GM13976 (cell line): ENCODE measurements around the gene ARMC12.

Experiments
- DNase-seq: peaks from one replicate; pipeline ENCODE4 v3.0.0; 2012; ENCODE audit warnings: low spot score
- in situ Hi-C: fragments of 300-500 bp; cut with MboI; formaldehyde crosslinking; loops from one replicate; pipeline ENCODE4 v1.12.0; 2022; ENCODE audit warnings: low sequenced_read_pairs, mixed read lengths, inconsistent platforms; ENCODE audit not compliant: unreplicated experiment
- TF ChIP-seq, protein P1 (sequence below): IDR thresholded peaks from 2 replicates; pipeline ENCODE4 v1.5.1; 2012; ENCODE audit warnings: borderline replicate concordance, mild to moderate bottlenecking; ENCODE audit not compliant: insufficient read depth; ENCODE audit errors: extremely low read depth, missing control alignments, control extremely low read depth

Gene ARMC12

DNA sequence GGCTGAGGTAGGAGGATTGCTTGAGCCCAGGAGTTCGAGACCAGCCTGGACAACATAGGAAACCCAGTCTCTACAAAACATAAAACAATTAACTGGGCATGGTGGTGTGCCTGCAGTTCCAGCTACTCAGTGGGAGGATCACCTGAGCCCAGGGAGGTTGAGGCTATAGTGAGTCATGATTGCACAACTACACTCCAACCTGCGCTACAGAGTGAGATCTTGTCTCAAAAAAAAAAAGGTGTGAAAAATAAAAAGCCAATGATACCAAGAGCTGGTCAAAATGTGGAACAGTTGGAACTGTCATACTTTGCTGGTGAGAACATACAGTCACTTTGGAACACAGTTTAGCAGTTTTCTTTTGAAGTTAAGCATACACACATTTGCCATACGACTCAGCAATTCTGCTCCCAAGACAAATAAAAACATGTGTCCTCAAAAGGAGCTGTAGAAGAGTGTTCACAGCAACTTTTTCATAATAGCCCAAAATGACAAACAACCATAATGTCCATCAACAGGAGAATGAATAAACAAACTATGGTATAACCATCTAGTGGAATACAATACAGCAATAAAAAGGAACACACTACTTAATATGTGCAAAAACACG is 26.5 kb upstream of the ARMC12 start:
- TF ChIP-seq, protein P1, sequence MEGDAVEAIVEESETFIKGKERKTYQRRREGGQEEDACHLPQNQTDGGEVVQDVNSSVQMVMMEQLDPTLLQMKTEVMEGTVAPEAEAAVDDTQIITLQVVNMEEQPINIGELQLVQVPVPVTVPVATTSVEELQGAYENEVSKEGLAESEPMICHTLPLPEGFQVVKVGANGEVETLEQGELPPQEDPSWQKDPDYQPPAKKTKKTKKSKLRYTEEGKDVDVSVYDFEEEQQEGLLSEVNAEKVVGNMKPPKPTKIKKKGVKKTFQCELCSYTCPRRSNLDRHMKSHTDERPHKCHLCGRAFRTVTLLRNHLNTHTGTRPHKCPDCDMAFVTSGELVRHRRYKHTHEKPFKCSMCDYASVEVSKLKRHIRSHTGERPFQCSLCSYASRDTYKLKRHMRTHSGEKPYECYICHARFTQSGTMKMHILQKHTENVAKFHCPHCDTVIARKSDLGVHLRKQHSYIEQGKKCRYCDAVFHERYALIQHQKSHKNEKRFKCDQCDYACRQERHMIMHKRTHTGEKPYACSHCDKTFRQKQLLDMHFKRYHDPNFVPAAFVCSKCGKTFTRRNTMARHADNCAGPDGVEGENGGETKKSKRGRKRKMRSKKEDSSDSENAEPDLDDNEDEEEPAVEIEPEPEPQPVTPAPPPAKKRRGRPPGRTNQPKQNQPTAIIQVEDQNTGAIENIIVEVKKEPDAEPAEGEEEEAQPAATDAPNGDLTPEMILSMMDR = no peak
- in situ Hi-C loops = no loop called here
- DNase-seq = no peak

DNA sequence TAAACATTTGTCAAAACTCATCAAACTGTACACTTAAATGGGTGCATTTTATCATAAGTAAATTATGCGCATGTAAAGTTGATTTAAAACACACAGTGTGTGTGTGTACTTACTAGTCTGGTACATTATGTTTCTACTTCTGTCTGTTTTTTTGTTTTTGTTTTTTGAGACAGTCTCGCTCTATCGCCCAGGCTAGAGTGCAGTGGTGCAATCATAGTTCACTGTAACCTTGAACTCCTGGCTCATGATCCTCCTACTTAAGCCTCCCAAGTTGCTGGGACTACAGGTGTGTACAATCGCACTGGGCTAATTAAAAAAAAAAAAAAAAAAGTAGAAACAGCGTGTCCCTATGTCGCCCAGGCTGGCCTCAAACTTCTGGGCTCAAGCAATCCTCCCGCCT is 25.1 kb upstream of the ARMC12 start:
- TF ChIP-seq, protein P1 = no peak
- in situ Hi-C loops = no loop called here
- no peak for DNase-seq

DNA sequence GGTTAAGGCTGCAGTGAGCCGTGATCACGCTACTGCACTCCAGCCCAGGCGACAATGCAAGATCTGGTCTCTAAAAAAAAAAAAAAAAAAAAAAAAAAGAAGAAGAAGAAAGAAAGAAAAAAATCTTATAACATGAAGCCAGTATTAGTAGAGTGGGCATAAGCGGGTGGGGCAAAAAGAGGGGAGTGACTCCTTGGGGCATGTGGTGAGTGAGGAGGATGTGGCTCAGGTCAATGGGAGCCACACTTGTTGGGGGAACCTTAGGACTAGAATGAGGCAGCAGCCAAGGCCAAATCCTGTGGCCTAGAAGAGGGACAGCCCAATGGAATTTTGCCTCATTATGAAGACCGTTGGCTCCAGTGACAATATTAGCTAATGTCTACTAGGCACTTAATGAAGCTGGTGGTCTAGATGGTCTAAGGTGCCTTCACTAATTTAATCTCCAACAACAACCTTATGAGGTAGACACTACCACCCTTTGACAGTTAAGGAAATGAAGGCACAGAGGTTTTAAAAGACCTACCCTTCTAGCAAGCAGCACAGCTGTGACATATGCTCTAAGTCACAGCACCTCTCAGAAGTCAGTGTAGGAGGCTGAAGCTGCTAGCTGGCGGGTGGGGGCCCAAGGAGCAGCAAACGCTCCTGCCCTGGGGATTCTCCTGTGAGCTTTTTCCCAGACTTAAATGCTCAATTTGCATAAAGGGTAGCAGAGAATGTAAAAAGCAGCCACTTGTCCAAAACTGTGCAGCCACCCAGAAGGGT is 23.6 kb upstream of the ARMC12 start:
- TF ChIP-seq, protein P1 = no peak
- no peak for DNase-seq
- in situ Hi-C loops = no loop called here

DNA sequence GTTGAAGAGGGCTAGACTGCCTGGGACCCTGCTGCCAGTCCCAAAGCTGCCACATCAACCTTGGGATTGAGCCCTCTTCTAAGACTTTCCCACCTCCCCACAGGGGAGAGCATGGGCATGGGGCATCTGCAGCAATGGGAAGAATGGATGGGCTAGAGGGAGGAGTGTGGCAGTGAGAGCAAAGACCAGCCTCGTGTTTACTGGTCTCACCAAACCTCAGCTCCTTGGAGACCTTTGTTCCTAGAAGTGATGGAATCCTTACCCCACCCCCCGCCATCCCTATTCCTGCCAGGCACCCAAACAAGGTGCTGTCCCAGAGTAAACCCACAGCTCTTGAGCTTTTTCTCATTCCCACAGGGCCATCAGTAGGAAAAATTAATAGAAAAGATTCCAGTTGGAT is 20.0 kb upstream of the ARMC12 start:
- TF ChIP-seq, protein P1 = no peak
- in situ Hi-C loops = no loop called here
- no peak for DNase-seq

DNA sequence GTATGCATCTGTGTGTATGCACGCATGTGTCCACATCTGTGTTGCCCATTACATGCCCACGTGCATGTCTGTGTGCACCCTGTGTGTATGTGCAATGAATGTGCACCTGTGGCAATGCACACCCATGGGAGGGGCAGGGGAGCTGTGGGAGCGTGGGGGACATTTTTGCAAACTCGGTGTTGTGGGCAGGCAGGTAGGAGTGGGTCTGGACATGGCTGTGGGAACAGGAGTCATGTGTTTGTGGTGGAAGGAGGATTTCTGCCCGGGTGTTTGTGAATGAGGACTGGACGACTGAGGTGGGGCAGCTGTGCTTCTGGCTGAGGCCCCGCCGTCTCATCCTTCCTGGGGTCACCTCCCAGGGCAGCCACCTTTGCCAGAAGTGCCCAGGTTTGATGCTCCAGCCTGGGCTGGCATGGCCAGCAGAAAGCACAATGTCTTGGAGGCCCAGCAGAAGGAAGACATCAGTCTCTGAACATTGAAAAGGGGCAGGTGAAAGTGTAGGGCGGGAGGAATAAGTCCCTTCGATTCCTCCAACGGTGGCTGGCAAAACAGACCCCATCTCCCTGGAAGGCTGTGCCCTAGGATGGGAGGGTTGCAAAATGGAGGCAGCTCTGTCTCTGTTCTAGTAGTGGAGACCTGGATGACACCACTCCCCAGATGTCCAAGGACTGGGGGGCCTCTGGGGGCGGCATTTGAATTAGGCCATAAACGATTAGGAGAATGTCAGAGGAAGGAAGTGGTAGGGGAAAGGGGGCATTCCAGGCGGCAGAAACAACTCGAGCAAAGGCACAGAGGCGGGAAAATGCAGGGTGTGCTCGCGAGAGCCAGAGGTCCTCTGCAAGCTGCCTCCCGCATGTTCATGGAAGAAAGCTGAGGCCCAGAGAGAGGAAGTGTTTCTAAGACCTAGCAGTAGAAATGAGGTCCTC is 19.1 kb upstream of the ARMC12 start:
- in situ Hi-C loops = no loop called here
- no peak for DNase-seq

DNA sequence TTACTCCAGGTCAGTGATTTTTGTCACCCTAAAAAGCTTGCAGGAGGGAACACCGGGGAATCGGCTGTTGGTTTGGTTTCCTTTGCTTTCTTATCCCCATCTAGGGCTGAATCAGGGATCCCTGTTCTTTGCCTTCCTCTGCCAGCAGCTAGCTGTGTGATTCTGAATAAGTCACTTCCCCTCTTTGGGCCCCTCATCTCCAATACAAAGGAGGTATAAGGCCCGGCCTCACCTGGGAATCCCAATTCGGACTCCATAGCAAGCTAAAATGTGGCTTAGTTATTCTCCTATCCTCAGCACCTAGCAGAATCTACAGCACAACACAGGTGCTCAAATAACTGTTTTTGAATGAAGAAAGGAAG is 18.5 kb upstream of the ARMC12 start:
- TF ChIP-seq, protein P1 = no peak
- in situ Hi-C loops = no loop called here
- DNase-seq = no peak

More for the DNA sequence above, 19.1 kb upstream of the ARMC12 start:
- TF ChIP-seq, protein P1 = no peak
